Common myeloid progenitor, CD34-positive (primary cell): ENCODE measurements around the gene CNOT8.

Experiments used
- CTCF ChIA-PET: fragments of 350-600 bp; sonication (Branson Sonifier 250); formaldehyde crosslinking; loops from one replicate; lab custom pipeline; 2021; ENCODE audit warnings: antibody characterized with exemption; lab: Charles Lee
- POLR2A ChIA-PET: fragments of 350-600 bp; sonication (Branson Sonifier 250); formaldehyde crosslinking; loops from one replicate; lab custom pipeline; 2021; ENCODE audit warnings: antibody characterized with exemption; lab: Charles Lee
- DNase-seq, 3 donors: peaks; one replicate each; pipeline versions ENCODE4 v3.0.0 to v3.0.0-alpha.2; 2013
- H3K27ac ChIP-seq, 2 experiments: 1 replicate in 1 of 2; 2 replicates in 1 of 2; pipeline ENCODE4 v1.7.0; 2013; ENCODE audit warnings: inconsistent platforms in 2 of 2, low read length in 2 of 2, mild to moderate bottlenecking in 2 of 2, low read depth in 1 of 2, moderate library complexity in 1 of 2; ENCODE audit not compliant: severe bottlenecking in 2 of 2, insufficient read depth in 1 of 2, poor library complexity in 1 of 2
- H3K27me3 ChIP-seq, 5 experiments: replicated peaks in 2 of 5; 1 replicate in 3 of 5; 2 replicates in 2 of 5; pipeline versions ENCODE4 v1.6.1 to v1.7.0; 2013; ENCODE audit warnings: low read length in 4 of 5, mild to moderate bottlenecking in 2 of 5, moderate library complexity in 2 of 5, inconsistent platforms in 1 of 5; ENCODE audit not compliant: insufficient read depth in 5 of 5, control insufficient read depth in 4 of 5
- H3K36me3 ChIP-seq, 4 experiments: 1 replicate in 2 of 4; 2 replicates in 2 of 4; pipeline versions ENCODE4 v1.6.1 to v1.7.0; 2013; ENCODE audit warnings: low read length in 3 of 4, control low read depth in 1 of 4, mild to moderate bottlenecking in 1 of 4; ENCODE audit not compliant: control insufficient read depth in 4 of 4, insufficient read depth in 4 of 4
- H3K4me1 ChIP-seq, 4 experiments: 1 replicate in 3 of 4; 2 replicates in 1 of 4; pipeline versions ENCODE4 v1.6.1 to v1.7.1; 2013; ENCODE audit warnings: low read length in 3 of 4, mild to moderate bottlenecking in 3 of 4, control low read depth in 1 of 4, inconsistent platforms in 1 of 4, moderate library complexity in 1 of 4; ENCODE audit not compliant: control insufficient read depth in 4 of 4, insufficient read depth in 4 of 4; ENCODE audit errors: control extremely low read depth in 1 of 4
- H3K4me3 ChIP-seq, 7 experiments: 1 replicate in 4 of 7; 2 replicates in 3 of 7; pipeline versions ENCODE4 v1.5.1 to v1.7.0; 2013; ENCODE audit warnings: mild to moderate bottlenecking in 7 of 7, low read length in 6 of 7, moderate library complexity in 6 of 7, inconsistent platforms in 2 of 7, low read depth in 2 of 7, control low read depth in 1 of 7; ENCODE audit not compliant: insufficient read depth in 4 of 7, control insufficient read depth in 1 of 7; ENCODE audit errors: extremely low read depth in 1 of 7
- H3K9me3 ChIP-seq, 5 experiments: 1 replicate in 4 of 5; 2 replicates in 1 of 5; pipeline versions ENCODE4 v1.6.1 to v1.7.1; 2013; ENCODE audit warnings: low read length in 4 of 5, mild to moderate bottlenecking in 2 of 5, inconsistent platforms in 1 of 5, low read depth in 1 of 5, moderate library complexity in 1 of 5; ENCODE audit not compliant: control insufficient read depth in 4 of 5, insufficient read depth in 2 of 5; ENCODE audit errors: control extremely low read depth in 1 of 5
- WGBS: methylation state at CpG from one replicate; pipeline ENCODE4 v1.1.5; 2013; ENCODE audit not compliant: insufficient coverage; 5-methylcytosine and 5-hydroxymethylcytosine counted together

The CNOT8 gene

GRCh38 chr5:154893381-154893780 lies 35.0 kb downstream of the CNOT8 start:
- no peak overlapping the region for H3K4me3 ChIP-seq
- 100% methylated on average over 1 of the region's 5 CpGs for WGBS

GRCh38 chr5:154895606-154896561 lies 37.5 kb downstream of the CNOT8 start:
- DNase-seq: no peak
- 96% methylated on average over 9 of the region's 14 CpGs for WGBS
- Histone ChIP-seq H3K4me1 (no peaks in the 10 kb centered on the region), H3K36me3 (peaks cover 13 to 85% (median 60%) of the 10 kb centered on the region in 4 experiments), H3K9me3 (no peaks in the 10 kb centered on the region), H3K27ac (no peak overlapping the region), H3K4me3 (no peak overlapping the region), H3K27me3 (no peaks in the 10 kb centered on the region)
- POLR2A ChIA-PET: no interaction called here
- CTCF ChIA-PET: interaction anchor here (1.0 to 1.8 kb wide), 2 partner anchors 10 to 13 kb away, joined by 3 to 4 read pairs; no protein-coding TSS in a partner anchor

More at GRCh38 chr5:154893381-154893780, 35.0 kb downstream of the CNOT8 start:
- H3K27me3 ChIP-seq: no peaks in the 10 kb centered on the region
- ChIA-PET CTCF (interaction anchor here (0.7 to 2.3 kb wide), 3 partner anchors 11 to 24 kb away, joined by 3 to 8 read pairs (median 3); no protein-coding TSS in a partner anchor), POLR2A (interaction anchor here (0.6 kb wide), 1 partner anchor 29 kb away, joined by 4 read pairs; no protein-coding TSS in a partner anchor)
- no peak for DNase-seq
- H3K27ac ChIP-seq: no peak overlapping the region
- peaks cover 0 to 4% (median 1%) of the 10 kb centered on the region in 5 experiments for H3K9me3 ChIP-seq
- no peaks in the 10 kb centered on the region for H3K4me1 ChIP-seq
- H3K36me3 ChIP-seq: peaks cover 13 to 84% (median 55%) of the 10 kb centered on the region in 4 experiments

DNA sequence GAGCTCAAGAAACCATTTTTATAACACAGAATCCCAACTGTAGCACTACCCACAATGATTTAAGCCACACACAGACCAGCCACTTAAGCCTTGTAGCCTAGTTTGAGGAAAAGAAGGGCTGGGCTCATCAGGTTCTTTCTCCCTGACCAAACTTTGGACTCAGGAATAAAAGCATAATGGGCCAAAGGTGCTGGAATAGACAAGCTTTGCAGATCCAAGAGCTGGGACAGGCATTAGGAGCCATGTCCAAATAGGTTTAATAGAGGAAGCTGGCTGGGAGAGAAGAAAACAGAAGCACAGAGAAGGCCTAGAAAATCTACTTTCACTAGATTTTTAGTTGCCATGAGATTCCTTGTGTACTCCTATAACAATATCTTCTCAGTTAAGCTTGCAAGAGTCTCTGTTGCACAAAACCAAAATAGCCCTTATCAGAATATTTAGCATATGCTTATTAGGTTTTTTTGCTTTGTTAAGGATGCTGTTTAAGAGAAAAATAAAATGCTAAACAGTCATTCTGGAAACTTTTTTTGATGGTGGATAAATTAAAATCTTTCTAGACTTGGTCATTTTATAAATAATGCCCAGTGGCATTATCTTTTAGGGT lies 38.2 kb downstream of the CNOT8 start:
- Histone ChIP-seq H3K4me3 (no peak overlapping the region), H3K36me3 (peaks cover 7 to 85% (median 59%) of the 10 kb centered on the region in 4 experiments), H3K27ac (no peak overlapping the region), H3K4me1 (no peaks in the 10 kb centered on the region), H3K27me3 (no peaks in the 10 kb centered on the region), H3K9me3 (no peaks in the 10 kb centered on the region)
- no peak for DNase-seq
- POLR2A ChIA-PET: no interaction called here
- CTCF ChIA-PET: interaction anchor here (0.9 to 1.8 kb wide), 4 partner anchors 9 to 23 kb away, joined by 3 to 4 read pairs (median 4); no protein-coding TSS in a partner anchor

DNA sequence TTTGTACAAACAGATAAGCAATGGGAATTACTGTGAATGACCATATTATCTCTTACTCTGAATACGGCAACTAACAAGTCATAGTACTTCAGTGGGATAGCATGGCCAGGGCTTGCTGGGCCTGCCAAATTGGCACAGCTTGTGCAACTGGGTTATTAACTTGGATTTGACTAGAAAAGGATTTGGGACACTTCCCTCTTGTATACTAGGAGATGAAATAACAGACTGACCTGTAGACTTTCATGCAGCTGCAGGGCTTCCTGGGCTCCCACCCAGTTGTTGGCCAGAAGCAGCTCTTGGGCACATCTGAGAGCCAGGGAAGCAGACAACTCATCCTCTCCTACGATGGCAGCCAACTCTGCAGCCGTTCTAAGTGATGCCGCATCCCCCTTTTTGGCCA lies 39.8 kb downstream of the CNOT8 start:
- Histone ChIP-seq H3K36me3 (peaks cover 10 to 89% (median 60%) of the 10 kb centered on the region in 4 experiments), H3K4me3 (no peak overlapping the region), H3K27me3 (no peaks in the 10 kb centered on the region), H3K9me3 (no peaks in the 10 kb centered on the region), H3K4me1 (no peaks in the 10 kb centered on the region), H3K27ac (no peak overlapping the region)
- ChIA-PET POLR2A (no interaction called here), CTCF (interaction anchor here (1.6 kb wide), 1 partner anchor 11 kb away, joined by 4 read pairs; no protein-coding TSS in a partner anchor)
- no peak for DNase-seq
- WGBS: 100% methylated on average over 2 of the region's 4 CpGs

- no peak for DNase-seq
- H3K9me3 ChIP-seq: no peaks in the 10 kb centered on the region
- H3K4me3 ChIP-seq: no peak overlapping the region
- no peaks in the 10 kb centered on the region for H3K27me3 ChIP-seq
- no peak overlapping the region for H3K27ac ChIP-seq
- WGBS: 100% methylated on average over 6 of the region's 9 CpGs
- H3K4me1 ChIP-seq: no peaks in the 10 kb centered on the region
- CTCF ChIA-PET: no interaction called here
- peaks cover 11 to 87% (median 63%) of the 10 kb centered on the region in 4 experiments for H3K36me3 ChIP-seq
- POLR2A ChIA-PET: interaction anchor here (0.6 kb wide), 1 partner anchor 23 kb away, joined by 3 read pairs; no protein-coding TSS in a partner anchor
These were observed 40.9 kb downstream of the CNOT8 start for GRCh38 chr5:154899151-154899816.

- CTCF ChIA-PET: interaction anchor here (1.1 to 1.3 kb wide), 3 partner anchors 9 to 17 kb away, joined by 3 read pairs; no protein-coding TSS in a partner anchor
These were observed 41.6 kb downstream of the CNOT8 start for GRCh38 chr5:154900066-154900465.

More at GRCh38 chr5:154900066-154900465, 41.6 kb downstream of the CNOT8 start:
- POLR2A ChIA-PET: no interaction called here
- no CpG with 5 or more reads among the region's 1 CpG for WGBS
- Histone ChIP-seq H3K4me3 (no peak overlapping the region), H3K27ac (no peak overlapping the region), H3K4me1 (no peaks in the 10 kb centered on the region), H3K27me3 (no peaks in the 10 kb centered on the region), H3K9me3 (no peaks in the 10 kb centered on the region), H3K36me3 (peaks cover 11 to 90% (median 66%) of the 10 kb centered on the region in 4 experiments)
- DNase-seq: no peak
